Measurements from ENCODE around the gene SERPINB6. TPM values are rescaled to one million over a fixed set of nuclear protein-coding genes. Genes with fewer than 3 reads are reported as not detected.

SERPINB6 gene
- total and polyA plus RNA-seq, 9 of the 15 experiments (the other 6 are each of a cell fraction or from before 2014, with no cell fraction given) = 86.6 to 211 (median 143) TPM

GRCh38 chr6:2999618-3000557 lies 28.5 kb upstream of the SERPINB6 start, which contains the start of gene NQO2 (continued):
- TF ChIP-seq, protein P1, sequence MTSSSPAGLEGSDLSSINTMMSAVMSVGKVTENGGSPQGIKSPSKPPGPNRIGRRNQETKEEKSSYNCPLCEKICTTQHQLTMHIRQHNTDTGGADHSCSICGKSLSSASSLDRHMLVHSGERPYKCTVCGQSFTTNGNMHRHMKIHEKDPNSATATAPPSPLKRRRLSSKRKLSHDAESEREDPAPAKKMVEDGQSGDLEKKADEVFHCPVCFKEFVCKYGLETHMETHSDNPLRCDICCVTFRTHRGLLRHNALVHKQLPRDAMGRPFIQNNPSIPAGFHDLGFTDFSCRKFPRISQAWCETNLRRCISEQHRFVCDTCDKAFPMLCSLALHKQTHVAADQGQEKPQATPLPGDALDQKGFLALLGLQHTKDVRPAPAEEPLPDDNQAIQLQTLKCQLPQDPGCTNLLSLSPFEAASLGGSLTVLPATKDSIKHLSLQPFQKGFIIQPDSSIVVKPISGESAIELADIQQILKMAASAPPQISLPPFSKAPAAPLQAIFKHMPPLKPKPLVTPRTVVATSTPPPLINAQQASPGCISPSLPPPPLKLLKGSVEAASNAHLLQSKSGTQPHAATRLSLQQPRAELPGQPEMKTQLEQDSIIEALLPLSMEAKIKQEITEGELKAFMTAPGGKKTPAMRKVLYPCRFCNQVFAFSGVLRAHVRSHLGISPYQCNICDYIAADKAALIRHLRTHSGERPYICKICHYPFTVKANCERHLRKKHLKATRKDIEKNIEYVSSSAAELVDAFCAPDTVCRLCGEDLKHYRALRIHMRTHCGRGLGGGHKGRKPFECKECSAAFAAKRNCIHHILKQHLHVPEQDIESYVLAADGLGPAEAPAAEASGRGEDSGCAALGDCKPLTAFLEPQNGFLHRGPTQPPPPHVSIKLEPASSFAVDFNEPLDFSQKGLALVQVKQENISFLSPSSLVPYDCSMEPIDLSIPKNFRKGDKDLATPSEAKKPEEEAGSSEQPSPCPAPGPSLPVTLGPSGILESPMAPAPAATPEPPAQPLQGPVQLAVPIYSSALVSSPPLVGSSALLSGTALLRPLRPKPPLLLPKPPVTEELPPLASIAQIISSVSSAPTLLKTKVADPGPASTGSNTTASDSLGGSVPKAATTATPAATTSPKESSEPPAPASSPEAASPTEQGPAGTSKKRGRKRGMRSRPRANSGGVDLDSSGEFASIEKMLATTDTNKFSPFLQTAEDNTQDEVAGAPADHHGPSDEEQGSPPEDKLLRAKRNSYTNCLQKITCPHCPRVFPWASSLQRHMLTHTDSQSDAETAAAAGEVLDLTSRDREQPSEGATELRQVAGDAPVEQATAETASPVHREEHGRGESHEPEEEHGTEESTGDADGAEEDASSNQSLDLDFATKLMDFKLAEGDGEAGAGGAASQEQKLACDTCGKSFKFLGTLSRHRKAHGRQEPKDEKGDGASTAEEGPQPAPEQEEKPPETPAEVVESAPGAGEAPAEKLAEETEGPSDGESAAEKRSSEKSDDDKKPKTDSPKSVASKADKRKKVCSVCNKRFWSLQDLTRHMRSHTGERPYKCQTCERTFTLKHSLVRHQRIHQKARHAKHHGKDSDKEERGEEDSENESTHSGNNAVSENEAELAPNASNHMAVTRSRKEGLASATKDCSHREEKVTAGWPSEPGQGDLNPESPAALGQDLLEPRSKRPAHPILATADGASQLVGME (CRISPR knock-in tag; IDR thresholded peaks at IDR 0.05) = no peak
- no peak for TF ChIP-seq ZNF184 (CRISPR knock-in tag; IDR thresholded peaks at IDR 0.05)
- TF ChIP-seq ZNF354B (CRISPR knock-in tag; IDR thresholded peaks at IDR 0.05) = no peak
- peak; percentile 65; the same call in 1 of the 2 replicates for TF ChIP-seq GTF2F1 (IDR thresholded peaks at IDR 0.05; ENCODE audit: low read depth, low read length)
- TF ChIP-seq, protein P2, sequence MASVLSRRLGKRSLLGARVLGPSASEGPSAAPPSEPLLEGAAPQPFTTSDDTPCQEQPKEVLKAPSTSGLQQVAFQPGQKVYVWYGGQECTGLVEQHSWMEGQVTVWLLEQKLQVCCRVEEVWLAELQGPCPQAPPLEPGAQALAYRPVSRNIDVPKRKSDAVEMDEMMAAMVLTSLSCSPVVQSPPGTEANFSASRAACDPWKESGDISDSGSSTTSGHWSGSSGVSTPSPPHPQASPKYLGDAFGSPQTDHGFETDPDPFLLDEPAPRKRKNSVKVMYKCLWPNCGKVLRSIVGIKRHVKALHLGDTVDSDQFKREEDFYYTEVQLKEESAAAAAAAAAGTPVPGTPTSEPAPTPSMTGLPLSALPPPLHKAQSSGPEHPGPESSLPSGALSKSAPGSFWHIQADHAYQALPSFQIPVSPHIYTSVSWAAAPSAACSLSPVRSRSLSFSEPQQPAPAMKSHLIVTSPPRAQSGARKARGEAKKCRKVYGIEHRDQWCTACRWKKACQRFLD (CRISPR knock-in tag; IDR thresholded peaks at IDR 0.05) = no peak
- TF ChIP-seq, protein P3, sequence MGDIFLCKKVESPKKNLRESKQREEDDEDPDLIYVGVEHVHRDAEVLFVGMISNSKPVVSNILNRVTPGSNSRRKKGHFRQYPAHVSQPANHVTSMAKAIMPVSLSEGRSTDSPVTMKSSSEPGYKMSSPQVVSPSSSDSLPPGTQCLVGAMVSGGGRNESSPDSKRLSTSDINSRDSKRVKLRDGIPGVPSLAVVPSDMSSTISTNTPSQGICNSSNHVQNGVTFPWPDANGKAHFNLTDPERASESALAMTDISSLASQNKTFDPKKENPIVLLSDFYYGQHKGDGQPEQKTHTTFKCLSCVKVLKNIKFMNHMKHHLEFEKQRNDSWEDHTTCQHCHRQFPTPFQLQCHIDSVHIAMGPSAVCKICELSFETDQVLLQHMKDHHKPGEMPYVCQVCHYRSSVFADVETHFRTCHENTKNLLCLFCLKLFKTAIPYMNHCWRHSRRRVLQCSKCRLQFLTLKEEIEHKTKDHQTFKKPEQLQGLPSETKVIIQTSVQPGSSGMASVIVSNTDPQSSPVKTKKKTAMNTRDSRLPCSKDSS (IDR thresholded peaks at IDR 0.05; ENCODE audit: low read depth, partially characterized antibody) = no peak
- no peak for TF ChIP-seq SRSF9 (IDR thresholded peaks at IDR 0.05; ENCODE audit: borderline replicate concordance, low read depth, low read length)
- no peak for TF ChIP-seq FOS (IDR thresholded peaks at IDR 0.05; ENCODE audit: extremely low read depth, insufficient read length)
- no peak for TF ChIP-seq SIRT6 (IDR thresholded peaks at IDR 0.05; ENCODE audit: low read depth, low read length)
- no peak for TF ChIP-seq XRCC4 (IDR thresholded peaks at IDR 0.05; ENCODE audit: extremely low read depth, insufficient read depth, insufficient read length)
- TF ChIP-seq HLTF (IDR thresholded peaks at IDR 0.05) = peak; percentile 52; the same call in 1 of the 2 replicates
- no peak for TF ChIP-seq PHF21A (IDR thresholded peaks at IDR 0.05; ENCODE audit: borderline replicate concordance, low read depth)
- TF ChIP-seq, protein P4, sequence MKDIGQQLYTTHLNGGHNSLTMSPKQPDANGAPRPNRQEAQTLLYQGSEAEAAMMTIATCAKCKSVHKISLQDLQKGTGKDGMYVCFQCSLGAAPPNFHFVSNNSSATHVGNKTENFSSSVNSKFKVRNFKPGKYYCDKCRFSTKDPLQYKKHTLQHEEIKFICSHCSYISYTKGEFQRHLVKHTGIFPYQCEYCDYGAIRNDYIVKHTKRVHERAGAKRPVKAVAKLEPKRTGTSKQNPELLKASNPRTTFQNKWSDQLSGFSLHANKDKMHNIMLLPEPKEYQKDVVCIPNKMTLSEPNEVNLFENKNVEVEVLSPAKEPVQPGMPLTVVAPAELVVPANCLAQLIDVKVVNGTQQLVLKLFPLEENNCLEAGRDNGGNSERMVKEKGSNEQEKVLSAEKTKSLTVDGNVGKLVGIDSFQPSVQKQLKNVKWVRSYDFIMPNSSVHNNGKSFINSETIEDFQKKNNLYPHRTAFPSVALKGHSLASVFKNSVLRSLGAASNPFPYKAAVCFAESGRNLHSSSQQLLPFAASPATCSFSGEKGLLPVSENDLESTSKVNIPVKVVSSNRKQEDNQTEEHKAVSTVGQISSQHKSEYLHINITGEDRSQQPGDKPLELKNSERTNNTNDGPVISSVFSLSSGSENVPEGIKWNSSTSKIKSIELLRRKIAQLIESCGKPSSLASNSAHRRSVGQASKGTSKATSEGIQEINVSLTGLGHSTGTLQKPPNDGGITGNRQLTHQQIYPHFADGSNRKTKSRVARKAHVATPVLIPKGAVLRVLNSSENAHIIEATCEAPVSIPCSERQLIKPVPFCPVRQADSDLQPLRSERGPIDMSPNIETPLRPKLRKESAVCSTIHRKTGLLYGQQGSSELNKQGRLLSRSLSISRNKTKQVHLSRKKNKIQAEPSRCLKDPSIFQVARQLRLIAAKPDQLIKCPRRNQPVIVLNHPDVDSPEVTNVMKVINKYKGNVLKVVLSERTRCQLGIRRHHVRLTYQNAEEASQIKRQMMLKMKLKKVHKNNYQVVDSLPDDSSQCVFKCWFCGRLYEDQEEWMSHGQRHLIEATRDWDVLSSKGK (CRISPR knock-in tag; IDR thresholded peaks at IDR 0.05) = no peak
- no peak for TF ChIP-seq CBFA2T2 (conservative IDR thresholded peaks at IDR 0.05)

Data from K562 (cell line).